HCT116 (cell line): Measurements from ENCODE around the gene HDAC10. TPM values are rescaled to one million over a fixed set of nuclear protein-coding genes. Genes with fewer than 3 reads are reported as not detected.
A peak's percentile ranks its signal among the peaks of the same experiment; 100 is the strongest.

Experiments used
- ATAC-seq: fragments of 200-7000 bp; cut with Tn5 transposase; 2 replicates; pipeline ENCODE4 v1.9.1; 2020; ENCODE audit warnings: mild to moderate bottlenecking, moderate library complexity
- BruUV-seq: library from RNA; stranded (reverse); fragments of 400-500 nt; replicated peaks from 2 replicates; lab custom pipeline; 2021; lab: Mats Ljungman, UMichigan
- CTCF ChIA-PET: fragments of 300-600 bp; sonication (Branson Sonifier 250); formaldehyde crosslinking; loops from one replicate; lab custom pipeline; 2021; ENCODE audit warnings: antibody characterized with exemption; lab: Charles Lee
- POLR2A ChIA-PET: fragments of 300-600, 350-600 bp; sonication (Branson Sonifier 250); formaldehyde crosslinking; loops from one replicate; lab custom pipeline; 2021; ENCODE audit warnings: antibody characterized with exemption; lab: Charles Lee
- RAD21 ChIA-PET, 2 experiments: fragments of 300-600 bp; sonication (Branson Sonifier 250); formaldehyde crosslinking; loops; one replicate each; lab custom pipeline; 2023; ENCODE audit warnings: low total read pairs in 2 of 2; ENCODE audit not compliant: uncharacterized antibody in 2 of 2, unreplicated experiment in 2 of 2, low non-redundant PET in 1 of 2; lab: Charles Lee
- DNase-seq: peaks from one replicate; pipeline ENCODE4 v3.0.0-alpha.2; 2010; ENCODE audit warnings: low read depth, low spot score
- H2AFZ ChIP-seq: fragments of 200-600 bp; shearing (Covaris generic), sonication (generic); 2 replicates; pipeline ENCODE4 v1.6.1; 2017; ENCODE audit warnings: low read depth, mixed run types, mixed read lengths, antibody characterized with exemption, low read length; ENCODE audit not compliant: poor library complexity, severe bottlenecking
- H3K27ac ChIP-seq: 2 replicates; pipeline ENCODE4 v1.5.1; 2012; ENCODE audit warnings: low read depth, low read length
- H3K27me3 ChIP-seq: fragments of 200-600 bp; sonication (generic); 2 replicates; pipeline ENCODE4 v1.6.1; 2016; ENCODE audit warnings: mixed run types, low read length, mixed read lengths; ENCODE audit not compliant: insufficient read depth
- H3K36me3 ChIP-seq, 2 experiments: fragments of 200-500 bp in 1 of 2; fragments of 200-600 bp in 1 of 2; sonication (Bioruptor generic) in 1 of 2; sonication (generic) in 1 of 2; 2 replicates each; pipeline versions ENCODE4 v1.5.1 to v1.6.1; 2014 to 2016; ENCODE audit warnings: low read length in 2 of 2, inconsistent platforms in 1 of 2, mixed read lengths in 1 of 2, mixed run types in 1 of 2; ENCODE audit not compliant: insufficient read depth in 2 of 2, control insufficient read depth in 1 of 2
- H3K4me1 ChIP-seq, 2 experiments: fragments of 200-600 bp in 1 of 2; sonication (generic) in 1 of 2; 2 replicates each; pipeline versions ENCODE4 v1.5.1 to v1.6.1; 2012 to 2017; ENCODE audit warnings: low read length in 2 of 2, inconsistent platforms in 1 of 2, mild to moderate bottlenecking in 1 of 2, mixed read lengths in 1 of 2, mixed run types in 1 of 2, moderate library complexity in 1 of 2; ENCODE audit not compliant: insufficient read depth in 2 of 2, control insufficient read depth in 1 of 2
- H3K4me2 ChIP-seq: fragments of 200-600 bp; sonication (generic); 2 replicates; pipeline ENCODE4 v1.6.1; 2017; ENCODE audit warnings: mixed run types, low read length, mixed read lengths
- H3K4me3 ChIP-seq, 2 experiments: fragments of 200-600 bp in 1 of 2; sonication (generic) in 1 of 2; replicated peaks in 1 of 2; 2 replicates each; pipeline ENCODE4 v1.5.1; 2011 to 2016; ENCODE audit warnings: low read length in 2 of 2, control low read depth in 1 of 2, low read depth in 1 of 2, mild to moderate bottlenecking in 1 of 2, mixed read lengths in 1 of 2, mixed run types in 1 of 2
- H3K79me2 ChIP-seq: fragments of 200-600 bp; sonication (generic); 2 replicates; pipeline ENCODE4 v1.6.1; 2017; ENCODE audit warnings: mild to moderate bottlenecking, mixed run types, low read length, moderate library complexity, mixed read lengths; ENCODE audit not compliant: insufficient read depth
- H3K9ac ChIP-seq: fragments of 200-600 bp; sonication (generic); 2 replicates; pipeline ENCODE4 v1.6.1; 2016; ENCODE audit warnings: low read length, mixed read lengths
- H3K9me2 ChIP-seq: fragments of 200-600 bp; sonication (generic), shearing (Covaris generic); 2 replicates; pipeline ENCODE4 v1.6.1; 2017; ENCODE audit warnings: mixed run types, mild to moderate bottlenecking, moderate library complexity; ENCODE audit not compliant: insufficient read depth
- H3K9me3 ChIP-seq, 2 experiments: fragments of 200-500 bp in 1 of 2; fragments of 200-600 bp in 1 of 2; sonication (Bioruptor generic) in 1 of 2; sonication (generic) in 1 of 2; 2 replicates each; pipeline ENCODE4 v1.6.1; 2014 to 2017; ENCODE audit warnings: low read length in 2 of 2, mixed read lengths in 2 of 2, inconsistent platforms in 1 of 2, low read depth in 1 of 2, mild to moderate bottlenecking in 1 of 2, mixed run types in 1 of 2, moderate library complexity in 1 of 2; ENCODE audit not compliant: control insufficient read depth in 1 of 2, insufficient read depth in 1 of 2
- H4K20me1 ChIP-seq: fragments of 200-600 bp; sonication (generic), shearing (Covaris generic); 2 replicates; pipeline ENCODE4 v1.6.1; 2017; ENCODE audit warnings: mixed run types, mild to moderate bottlenecking, moderate library complexity; ENCODE audit not compliant: insufficient read depth
- CTCF ChIP-seq, 3 experiments: fragments of 200-600 bp in 1 of 3; sonication (generic) in 1 of 3; IDR thresholded peaks in 2 of 3; conservative IDR thresholded peaks in 1 of 3; 2 replicates each; pipeline ENCODE4 v1.5.1; 2012 to 2017; ENCODE audit warnings: low read depth in 2 of 3, low read length in 2 of 3, antibody characterized with exemption in 1 of 3, borderline replicate concordance in 1 of 3, control low read depth in 1 of 3, mild to moderate bottlenecking in 1 of 3, mixed read lengths in 1 of 3, mixed run types in 1 of 3, moderate library complexity in 1 of 3; ENCODE audit not compliant: insufficient read depth in 1 of 3
- EGR1 ChIP-seq: IDR thresholded peaks from 2 replicates; pipeline ENCODE4 v1.6.1; 2012; ENCODE audit warnings: low read depth
- ELF1 ChIP-seq: IDR thresholded peaks from 2 replicates; pipeline ENCODE4 v1.6.1; 2012; ENCODE audit warnings: low read depth, borderline replicate concordance
- EZH2phosphoT487 ChIP-seq: fragments of 200-600 bp; IDR thresholded peaks from 2 replicates; pipeline ENCODE4 v1.6.1; 2018; ENCODE audit warnings: antibody characterized with exemption, borderline replicate concordance
- RAD21 ChIP-seq: IDR thresholded peaks from 2 replicates; pipeline ENCODE4 v1.6.1; 2012; ENCODE audit warnings: low read depth, mild to moderate bottlenecking
- YY1 ChIP-seq: IDR thresholded peaks from 2 replicates; pipeline ENCODE4 v1.6.1; 2011; ENCODE audit warnings: low read length, low read depth, moderate library complexity, mild to moderate bottlenecking; ENCODE audit not compliant: insufficient replicate concordance; ENCODE audit errors: extremely low read depth
- intact Hi-C: fragments of 100-400 bp; cut with micrococcal nuclease; formaldehyde crosslinking; loops from 2 replicates; pipeline ENCODE4 v1.10.0; 2022
- total RNA-seq: library from RNA; stranded (reverse); gene quantifications from one replicate; pipeline ENCODE4 v1.2.1, GENCODE V29; 2021; ENCODE audit not compliant: unreplicated experiment

HDAC10 gene
- total RNA-seq, 1 experiment from 2014 or later, result 67.5 TPM

- BruUV-seq, result no TSS peak
- ATAC-seq, result peak; percentile 4
- ChIA-PET CTCF (interaction anchor here (0.6 to 1.6 kb wide), 2 partner anchors 21 to 58 kb away, joined by 3 to 4 read pairs; partner anchors contain the start of gene HDAC10), RAD21 (no interaction called here), POLR2A (interaction anchor here (1.4 to 2.3 kb wide), 2 partner anchors 21 to 34 kb away, joined by 3 to 7 read pairs; partner anchors contain the start of gene HDAC10)
- no peaks in the 10 kb centered on the region for H4K20me1 ChIP-seq
- peaks cover 9 to 24% of the 10 kb centered on the region in 2 experiments for H3K36me3 ChIP-seq
- no peaks in the 10 kb centered on the region; the same call in 1 of the 2 replicates for H3K79me2 ChIP-seq
- peaks cover 4 to 11% of the 10 kb centered on the region in 2 experiments; a peak in 2 of 4 replicates for H3K9me3 ChIP-seq
- H3K27me3 ChIP-seq, result no peaks in the 10 kb centered on the region
- no peak for DNase-seq
- TF ChIP-seq ELF1 (no peak), EZH2phosphoT487 (no peak), YY1 (no peak), EGR1 (no peak), RAD21 (no peak), CTCF (IDR thresholded peaks at IDR 0.05 in 2 of 3, conservative IDR thresholded peaks at IDR 0.05 in 1 of 3; ENCODE audit: borderline replicate concordance in 1 of 3, insufficient read depth in 1 of 3, low read depth in 2 of 3, low read length in 2 of 3) (no peak)
- H3K9me2 ChIP-seq, result no peaks in the 10 kb centered on the region
- H3K4me3 ChIP-seq, result no peak overlapping the region
- peaks cover 27 to 55% of the 10 kb centered on the region in 2 experiments for H3K4me1 ChIP-seq
- H3K9ac ChIP-seq, result no peak overlapping the region
- intact Hi-C loops, result no loop called here
- H3K4me2 ChIP-seq, result 0 out of 2 replicates have a peak overlapping the region, but pooled peaks have one; percentile 97
- no peak overlapping the region for H2AFZ ChIP-seq
- peak overlapping the region; percentile 22; the same call in 1 of the 2 replicates for H3K27ac ChIP-seq
These were observed 21.2 kb upstream of the HDAC10 start for GRCh38 chr22:50272044-50272802.
